ENCODE measurements around the gene SZRD1.

SZRD1 gene

GRCh38 chr1:16397120-16397519 lies 30.1 kb downstream of the SZRD1 start:
- Histone ChIP-seq H3K27me3 (ENCODE audit: insufficient read depth, low read length, poor library complexity, severe bottlenecking) (no peaks in the 10 kb centered on the region), H3K4me1 (ENCODE audit: insufficient read depth, low read length, poor library complexity, severe bottlenecking) (no peaks in the 10 kb centered on the region), H3K4me2 (ENCODE audit: low read depth, low read length, poor library complexity, severe bottlenecking) (no peak overlapping the region), H3K79me2 (ENCODE audit: insufficient read depth, low read length) (peaks cover 24% of the 10 kb centered on the region), H2AFZ (ENCODE audit: low read length) (no peak overlapping the region), H3F3A (ENCODE audit: low read depth) (no peaks in the 10 kb centered on the region), H3K9me2 (replicated peaks; ENCODE audit: low read depth, low read length) (no peaks in the 10 kb centered on the region), H4K20me1 (ENCODE audit: insufficient read depth, low read length, poor library complexity, severe bottlenecking) (peaks cover 10% of the 10 kb centered on the region), H3K9me3 (ENCODE audit: insufficient read depth, low read depth, low read length) (no peaks in the 10 kb centered on the region), H3K9ac (ENCODE audit: low read depth, low read length, poor library complexity, severe bottlenecking) (no peak overlapping the region), H3K36me3 (ENCODE audit: insufficient read depth, low read length) (peaks cover 70% of the 10 kb centered on the region; the same call in 1 of the 2 replicates), H3K4me3 (ENCODE audit: low read length, poor library complexity, severe bottlenecking) (no peak overlapping the region)
- TF ChIP-seq EZH2phosphoT487 (IDR thresholded peaks at IDR 0.05; ENCODE audit: borderline replicate concordance), result no peak
- TF ChIP-seq CTCF (conservative IDR thresholded peaks at IDR 0.05; ENCODE audit: low read length), result no peak

- Histone ChIP-seq H3K9me3 (ENCODE audit: insufficient read depth, low read depth, low read length) (no peaks in the 10 kb centered on the region), H3K27me3 (ENCODE audit: insufficient read depth, low read length, poor library complexity, severe bottlenecking) (no peaks in the 10 kb centered on the region), H2AFZ (ENCODE audit: low read length) (no peak overlapping the region), H3K9ac (ENCODE audit: low read depth, low read length, poor library complexity, severe bottlenecking) (no peak overlapping the region), H3F3A (ENCODE audit: low read depth) (no peaks in the 10 kb centered on the region), H3K36me3 (ENCODE audit: insufficient read depth, low read length) (peaks cover 64% of the 10 kb centered on the region; the same call in 1 of the 2 replicates), H3K9me2 (replicated peaks; ENCODE audit: low read depth, low read length) (no peaks in the 10 kb centered on the region), H4K20me1 (ENCODE audit: insufficient read depth, low read length, poor library complexity, severe bottlenecking) (peaks cover 3% of the 10 kb centered on the region), H3K4me2 (ENCODE audit: low read depth, low read length, poor library complexity, severe bottlenecking) (no peak overlapping the region), H3K79me2 (ENCODE audit: insufficient read depth, low read length) (peaks cover 10% of the 10 kb centered on the region; the same call in 1 of the 2 replicates), H3K4me1 (ENCODE audit: insufficient read depth, low read length, poor library complexity, severe bottlenecking) (no peaks in the 10 kb centered on the region), H3K4me3 (ENCODE audit: low read length, poor library complexity, severe bottlenecking) (no peak overlapping the region)
- TF ChIP-seq CTCF (conservative IDR thresholded peaks at IDR 0.05; ENCODE audit: low read length) (no peak), EZH2phosphoT487 (IDR thresholded peaks at IDR 0.05; ENCODE audit: borderline replicate concordance) (no peak)
Measured at GRCh38 chr1:16398371-16398953, 31.4 kb downstream of the SZRD1 start.

GRCh38 chr1:16402742-16403141 lies 35.7 kb downstream of the SZRD1 start:
- Histone ChIP-seq H3K36me3 (ENCODE audit: insufficient read depth, low read length) (peaks cover 23% of the 10 kb centered on the region; the same call in 1 of the 2 replicates), H3F3A (ENCODE audit: low read depth) (no peaks in the 10 kb centered on the region), H3K4me1 (ENCODE audit: insufficient read depth, low read length, poor library complexity, severe bottlenecking) (no peaks in the 10 kb centered on the region), H3K27me3 (ENCODE audit: insufficient read depth, low read length, poor library complexity, severe bottlenecking) (no peaks in the 10 kb centered on the region), H3K9me3 (ENCODE audit: insufficient read depth, low read depth, low read length) (no peaks in the 10 kb centered on the region), H3K9ac (ENCODE audit: low read depth, low read length, poor library complexity, severe bottlenecking) (no peak overlapping the region), H4K20me1 (ENCODE audit: insufficient read depth, low read length, poor library complexity, severe bottlenecking) (no peaks in the 10 kb centered on the region), H3K79me2 (ENCODE audit: insufficient read depth, low read length) (no peaks in the 10 kb centered on the region), H3K4me3 (ENCODE audit: low read length, poor library complexity, severe bottlenecking) (no peak overlapping the region), H3K9me2 (replicated peaks; ENCODE audit: low read depth, low read length) (no peaks in the 10 kb centered on the region), H3K4me2 (ENCODE audit: low read depth, low read length, poor library complexity, severe bottlenecking) (no peak overlapping the region), H2AFZ (ENCODE audit: low read length) (no peak overlapping the region)
- no peak for TF ChIP-seq EZH2phosphoT487 (IDR thresholded peaks at IDR 0.05; ENCODE audit: borderline replicate concordance)
- no peak for TF ChIP-seq CTCF (conservative IDR thresholded peaks at IDR 0.05; ENCODE audit: low read length)
